CD4-positive, alpha-beta T cell (primary cell): Measurements from ENCODE around the gene VIT. TPM values are rescaled to one million over a fixed set of nuclear protein-coding genes. Genes with fewer than 3 reads are reported as not detected.

ENCODE experiments used
- ATAC-seq: fragments of 200-7000 bp; cut with Tn5 transposase; one replicate; pipeline ENCODE4 v1.10.0; 2022; ENCODE audit warnings: mild to moderate bottlenecking; ENCODE audit not compliant: poor library complexity
- CTCF ChIA-PET: fragments of 350-600 bp; sonication (Branson Sonifier 250); formaldehyde crosslinking; loops from one replicate; lab custom pipeline; 2021; ENCODE audit warnings: antibody characterized with exemption, inconsistent platforms; lab: Charles Lee
- POLR2A ChIA-PET: fragments of 350-600 bp; sonication (Branson Sonifier 250); formaldehyde crosslinking; loops from one replicate; lab custom pipeline; 2021; ENCODE audit warnings: antibody characterized with exemption, inconsistent platforms; lab: Charles Lee
- DNase-seq, 14 experiments: peaks; one replicate each; pipeline ENCODE4 v3.0.0-alpha.2; 2013 to 2020; ENCODE audit warnings: mixed read lengths in 2 of 14
- H3K27ac ChIP-seq, 2 donors: one replicate each; pipeline versions ENCODE4 v1.5.1 to v1.7.0; 2013; ENCODE audit warnings: low read length in 2 of 2, low read depth in 1 of 2, mild to moderate bottlenecking in 1 of 2
- H3K27me3 ChIP-seq, 2 experiments: 1 replicate in 1 of 2; 2 replicates in 1 of 2; pipeline versions ENCODE4 v1.6.1 to v1.7.0; 2013; ENCODE audit warnings: low read length in 2 of 2, control low read depth in 1 of 2, mild to moderate bottlenecking in 1 of 2, moderate library complexity in 1 of 2; ENCODE audit not compliant: insufficient read depth in 2 of 2, control insufficient read depth in 1 of 2
- H3K36me3 ChIP-seq: one replicate; pipeline ENCODE4 v1.6.1; 2013; ENCODE audit warnings: low read length, control low read depth; ENCODE audit not compliant: insufficient read depth
- H3K4me1 ChIP-seq: one replicate; pipeline ENCODE4 v1.6.1; 2013; ENCODE audit warnings: low read length, control low read depth; ENCODE audit not compliant: insufficient read depth
- H3K4me3 ChIP-seq: one replicate; pipeline ENCODE4 v1.5.1; 2013; ENCODE audit warnings: mild to moderate bottlenecking, low read length, moderate library complexity
- H3K9me3 ChIP-seq, 2 experiments: 1 replicate in 1 of 2; 2 replicates in 1 of 2; pipeline versions ENCODE4 v1.6.1 to v1.7.0; 2013; ENCODE audit warnings: low read length in 2 of 2, mild to moderate bottlenecking in 2 of 2, control low read depth in 1 of 2, moderate library complexity in 1 of 2; ENCODE audit not compliant: control insufficient read depth in 1 of 2, insufficient read depth in 1 of 2
- H3K27ac Mint-ChIP-seq: one replicate; pipeline ENCODE4 v1.8.0; 2020; ENCODE audit warnings: mixed read lengths
- H3K27me3 Mint-ChIP-seq: one replicate; pipeline ENCODE4 v1.8.0; 2021; ENCODE audit warnings: mixed read lengths
- H3K36me3 Mint-ChIP-seq: one replicate; pipeline ENCODE4 v1.8.0; 2021; ENCODE audit warnings: low read depth, mixed read lengths
- H3K4me1 Mint-ChIP-seq: one replicate; pipeline ENCODE4 v1.8.0; 2021; ENCODE audit warnings: low read depth, mixed read lengths
- H3K4me3 Mint-ChIP-seq: one replicate; pipeline ENCODE4 v1.8.0; 2020; ENCODE audit warnings: mild to moderate bottlenecking, mixed read lengths
- H3K9me3 Mint-ChIP-seq: one replicate; pipeline ENCODE4 v1.8.0; 2020; ENCODE audit warnings: mixed read lengths
- intact Hi-C, 2 experiments: fragments of 100-400 bp; cut with DNase I in 1 of 2; cut with micrococcal nuclease in 1 of 2; formaldehyde crosslinking; loops; one replicate each; pipeline versions ENCODE4 v1.15.1 to v1.9.0; 2023 to 2025; cut with DNase I, micrococcal nuclease
- total RNA-seq, 174 experiments: library from RNA in 2 of 174; stranded (reverse) in 2 of 174; gene quantifications; one replicate each; pipeline ENCODE4 v1.2.3 and lab custom pipeline; 2021 to 2026
- TF ChIP-seq, protein P1 (sequence below): fragments of 200-600 bp; IDR thresholded peaks from one replicate; pipeline ENCODE4 v1.8.0; 2022; ENCODE audit warnings: antibody characterized with exemption, mild to moderate bottlenecking

VIT gene
- total RNA-seq, 2 experiments from 2014 or later = not detected

- no peaks in the 10 kb centered on the region for H3K4me1 ChIP-seq
- ChIA-PET POLR2A (no interaction called here), CTCF (no interaction called here)
- DNase-seq (no peak), ATAC-seq (no peak)
- intact Hi-C loops = no loop called here
- H3K36me3 ChIP-seq = no peaks in the 10 kb centered on the region
- Mint-ChIP-seq H3K27me3 (peaks cover 18% of the 10 kb centered on the region), H3K27ac (no peak overlapping the region), H3K4me3 (no peak overlapping the region), H3K9me3 (peaks cover 6% of the 10 kb centered on the region), H3K36me3 (no peaks in the 10 kb centered on the region), H3K4me1 (peaks cover 11% of the 10 kb centered on the region)
- H3K4me3 ChIP-seq = no peak overlapping the region
- H3K27me3 ChIP-seq = peaks cover 0 to 6% of the 10 kb centered on the region in 2 experiments
- H3K27ac ChIP-seq = no peak overlapping the region
- peaks cover 6 to 15% of the 10 kb centered on the region in 2 experiments for H3K9me3 ChIP-seq
- TF ChIP-seq, protein P1, sequence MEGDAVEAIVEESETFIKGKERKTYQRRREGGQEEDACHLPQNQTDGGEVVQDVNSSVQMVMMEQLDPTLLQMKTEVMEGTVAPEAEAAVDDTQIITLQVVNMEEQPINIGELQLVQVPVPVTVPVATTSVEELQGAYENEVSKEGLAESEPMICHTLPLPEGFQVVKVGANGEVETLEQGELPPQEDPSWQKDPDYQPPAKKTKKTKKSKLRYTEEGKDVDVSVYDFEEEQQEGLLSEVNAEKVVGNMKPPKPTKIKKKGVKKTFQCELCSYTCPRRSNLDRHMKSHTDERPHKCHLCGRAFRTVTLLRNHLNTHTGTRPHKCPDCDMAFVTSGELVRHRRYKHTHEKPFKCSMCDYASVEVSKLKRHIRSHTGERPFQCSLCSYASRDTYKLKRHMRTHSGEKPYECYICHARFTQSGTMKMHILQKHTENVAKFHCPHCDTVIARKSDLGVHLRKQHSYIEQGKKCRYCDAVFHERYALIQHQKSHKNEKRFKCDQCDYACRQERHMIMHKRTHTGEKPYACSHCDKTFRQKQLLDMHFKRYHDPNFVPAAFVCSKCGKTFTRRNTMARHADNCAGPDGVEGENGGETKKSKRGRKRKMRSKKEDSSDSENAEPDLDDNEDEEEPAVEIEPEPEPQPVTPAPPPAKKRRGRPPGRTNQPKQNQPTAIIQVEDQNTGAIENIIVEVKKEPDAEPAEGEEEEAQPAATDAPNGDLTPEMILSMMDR = no peak
These were observed 20.1 kb upstream of the VIT start for GRCh38 chr2:36676364-36676763.

DNA sequence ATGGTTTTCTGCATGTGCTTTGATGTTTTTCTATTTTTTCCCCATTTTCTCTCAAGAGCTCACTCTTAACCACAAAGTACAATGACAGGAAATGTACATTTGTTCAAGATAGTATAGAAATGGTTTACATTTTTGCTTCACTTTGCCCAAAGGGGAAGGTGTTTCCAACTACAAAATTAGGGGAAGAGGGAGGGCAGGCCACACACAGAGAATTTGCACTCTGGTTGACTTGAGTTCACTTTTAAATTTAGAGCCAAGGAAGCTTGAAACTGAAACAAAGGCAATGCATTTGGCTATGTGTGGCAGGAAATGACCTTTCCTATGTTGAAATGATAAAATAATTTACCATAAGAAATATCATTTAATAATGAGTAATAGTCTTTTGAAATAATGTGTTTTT lies 19.1 kb upstream of the VIT start:
- Mint-ChIP-seq H3K36me3 (no peaks in the 10 kb centered on the region), H3K4me3 (no peak overlapping the region), H3K27ac (no peak overlapping the region), H3K9me3 (peaks cover 6% of the 10 kb centered on the region), H3K4me1 (peaks cover 11% of the 10 kb centered on the region), H3K27me3 (peaks cover 23% of the 10 kb centered on the region)
- Histone ChIP-seq H3K27ac (no peak overlapping the region), H3K36me3 (no peaks in the 10 kb centered on the region), H3K4me3 (no peak overlapping the region), H3K9me3 (peaks cover 6 to 15% of the 10 kb centered on the region in 2 experiments), H3K4me1 (no peaks in the 10 kb centered on the region), H3K27me3 (peaks cover 0 to 8% of the 10 kb centered on the region in 2 experiments)
- intact Hi-C loops = no loop called here
- TF ChIP-seq, protein P1 = no peak
- CTCF ChIA-PET = no interaction called here
- ATAC-seq = no peak
- POLR2A ChIA-PET = no interaction called here
- DNase-seq = peak in 1 of 14 experiments; percentile 6

GRCh38 chr2:36677996-36678605 lies 18.4 kb upstream of the VIT start:
- Mint-ChIP-seq H3K27me3 (peaks cover 24% of the 10 kb centered on the region), H3K36me3 (no peaks in the 10 kb centered on the region), H3K27ac (no peak overlapping the region), H3K4me1 (peaks cover 11% of the 10 kb centered on the region), H3K9me3 (peaks cover 6% of the 10 kb centered on the region), H3K4me3 (no peak overlapping the region)
- no peak for ATAC-seq
- Histone ChIP-seq H3K4me3 (no peak overlapping the region), H3K27ac (no peak overlapping the region), H3K36me3 (no peaks in the 10 kb centered on the region), H3K27me3 (peaks cover 0 to 10% of the 10 kb centered on the region in 2 experiments), H3K9me3 (peaks cover 6 to 15% of the 10 kb centered on the region in 2 experiments), H3K4me1 (no peaks in the 10 kb centered on the region)
- TF ChIP-seq, protein P1 = no peak
- intact Hi-C loops = no loop called here
- ChIA-PET POLR2A (no interaction called here), CTCF (no interaction called here)
- DNase-seq = peak in 1 of 14 experiments; percentile 16
